ENCODE data around the gene LIN9.

LIN9 gene

DNA sequence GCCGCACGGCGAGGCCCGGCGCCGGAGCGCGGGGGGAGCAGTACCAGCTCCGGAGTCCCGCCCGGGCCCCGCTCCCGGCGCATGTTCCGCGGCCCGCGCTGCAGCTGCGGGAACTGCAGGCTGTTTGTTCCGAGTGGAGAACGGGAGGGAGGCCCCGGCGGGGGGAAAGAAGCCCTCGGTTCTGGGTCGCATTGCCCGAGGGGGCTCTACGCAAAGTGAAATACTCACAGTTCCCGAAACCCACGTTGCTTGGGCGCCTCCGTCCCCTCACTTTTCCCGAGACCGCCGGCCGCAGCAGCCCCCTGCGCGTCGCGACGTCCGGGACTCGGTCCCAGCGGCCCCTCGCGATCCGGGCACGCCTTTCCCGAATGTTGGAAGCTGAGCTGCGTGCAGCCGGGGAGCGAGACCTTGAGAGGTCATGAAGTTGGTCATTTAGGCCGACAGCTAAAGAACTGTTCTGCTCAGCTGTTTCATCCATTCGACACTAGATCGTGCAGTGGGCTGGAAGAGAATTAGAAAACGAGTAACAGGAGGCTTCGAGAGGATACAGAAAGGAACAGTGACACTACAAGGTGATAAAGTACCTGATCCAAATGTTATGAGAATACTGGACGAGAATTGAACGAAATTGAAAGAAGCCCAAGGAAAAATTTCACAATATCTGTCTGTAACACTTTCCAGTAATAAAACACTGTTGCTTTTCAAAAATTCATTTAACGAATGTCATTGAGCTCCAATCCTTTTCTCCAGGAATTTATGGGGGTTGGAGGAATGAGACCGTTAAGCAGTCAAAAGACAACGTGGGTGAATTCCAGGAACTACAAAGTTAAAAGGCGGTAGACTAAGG lies 657 bp upstream of the LIN9 start:
- peaks cover 19% of the 10 kb centered on the region for H3K4me1 ChIP-seq (ENCODE audit: insufficient read depth, low read length)
- peak overlapping the region; percentile 99 for H3K9ac ChIP-seq (ENCODE audit: low read depth, low read length)

DNA sequence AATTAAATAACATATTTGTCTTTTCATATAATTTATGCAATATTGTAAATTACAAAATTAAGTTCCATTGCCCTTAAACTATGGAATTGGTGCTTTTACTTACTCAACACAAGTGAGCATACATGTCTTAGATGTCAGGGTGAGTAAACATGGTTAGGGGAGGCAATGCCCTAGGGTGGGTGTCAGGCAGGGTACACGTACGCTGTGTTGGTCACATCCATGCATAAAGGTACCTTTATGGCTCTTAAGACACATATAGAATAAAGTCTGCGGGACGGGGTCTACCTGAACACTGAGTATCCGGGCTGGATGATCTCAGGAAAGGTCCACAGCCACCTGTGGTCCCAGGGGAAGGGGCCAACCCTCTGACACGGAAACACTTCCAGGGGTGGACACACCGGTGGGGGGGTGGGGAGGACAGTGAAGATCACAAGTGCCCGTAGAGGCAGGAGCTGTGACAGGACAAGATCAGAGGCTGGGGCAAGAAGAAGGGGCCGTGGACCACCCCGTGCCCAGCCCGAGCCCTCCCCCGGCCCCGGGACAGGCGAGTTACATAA lies 720 bp downstream of the LIN9 start:
- H3K36me3 ChIP-seq (ENCODE audit: insufficient read depth, low read length) = no peaks in the 10 kb centered on the region
- H3K4me1 ChIP-seq (ENCODE audit: insufficient read depth, low read length) = peaks cover 27% of the 10 kb centered on the region
- no peaks in the 10 kb centered on the region for H3K9me3 ChIP-seq (ENCODE audit: control insufficient read depth, insufficient read depth, low read length)
- peak overlapping the region; percentile 99 for H3K9ac ChIP-seq (ENCODE audit: low read depth, low read length)

More for the DNA sequence above, 657 bp upstream of the LIN9 start:
- no peaks in the 10 kb centered on the region for H3K9me3 ChIP-seq (ENCODE audit: control insufficient read depth, insufficient read depth, low read length)
- no peaks in the 10 kb centered on the region for H3K36me3 ChIP-seq (ENCODE audit: insufficient read depth, low read length)

DNA sequence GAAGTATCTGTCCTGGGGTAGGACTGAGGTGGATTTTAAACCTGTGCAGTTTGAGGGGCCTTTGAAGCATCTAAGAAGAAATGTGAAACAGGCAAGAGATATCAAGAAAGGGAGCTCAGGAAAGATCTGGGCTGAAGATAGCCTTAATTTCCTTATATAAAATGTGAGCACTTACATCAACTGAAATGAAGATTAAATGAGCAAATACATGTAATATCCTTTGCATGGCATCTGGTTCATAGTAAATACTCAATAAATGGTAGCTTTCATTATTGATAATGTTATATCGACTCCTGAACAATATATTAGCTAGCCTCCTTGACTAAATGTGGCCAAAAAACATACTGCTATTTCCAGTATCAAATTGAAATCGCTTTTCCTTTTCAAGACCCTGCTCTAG lies 2.5 kb downstream of the LIN9 start:
- H3K36me3 ChIP-seq (ENCODE audit: insufficient read depth, low read length) = no peaks in the 10 kb centered on the region
- H3K9me3 ChIP-seq (ENCODE audit: control insufficient read depth, insufficient read depth, low read length) = no peaks in the 10 kb centered on the region
- H3K4me1 ChIP-seq (ENCODE audit: insufficient read depth, low read length) = peaks cover 32% of the 10 kb centered on the region
- no peak overlapping the region for H3K9ac ChIP-seq (ENCODE audit: low read depth, low read length)

DNA sequence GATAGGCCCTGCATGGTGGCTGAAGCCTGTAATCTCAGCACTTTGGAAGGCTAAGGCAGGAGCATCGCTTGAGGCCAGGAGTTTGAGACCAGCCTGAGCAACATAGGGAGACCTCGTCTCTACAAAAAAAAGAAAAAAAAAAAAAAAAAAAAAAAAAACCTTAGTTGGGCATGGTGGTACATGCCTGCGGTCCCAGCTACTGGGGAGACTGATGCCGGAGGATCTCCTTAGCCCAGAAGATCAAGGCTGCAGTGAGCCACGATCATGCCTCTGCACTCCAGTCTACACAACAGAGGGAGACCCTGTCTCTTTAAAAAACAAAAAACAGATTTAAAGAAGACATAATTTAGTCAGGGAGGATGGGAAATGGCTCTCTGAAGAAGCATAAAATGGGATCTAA lies 3.8 kb downstream of the LIN9 start:
- H3K9ac ChIP-seq (ENCODE audit: low read depth, low read length) = no peak overlapping the region
- peaks cover 23% of the 10 kb centered on the region for H3K4me1 ChIP-seq (ENCODE audit: insufficient read depth, low read length)
- H3K36me3 ChIP-seq (ENCODE audit: insufficient read depth, low read length) = no peaks in the 10 kb centered on the region
- H3K9me3 ChIP-seq (ENCODE audit: control insufficient read depth, insufficient read depth, low read length) = no peaks in the 10 kb centered on the region

DNA sequence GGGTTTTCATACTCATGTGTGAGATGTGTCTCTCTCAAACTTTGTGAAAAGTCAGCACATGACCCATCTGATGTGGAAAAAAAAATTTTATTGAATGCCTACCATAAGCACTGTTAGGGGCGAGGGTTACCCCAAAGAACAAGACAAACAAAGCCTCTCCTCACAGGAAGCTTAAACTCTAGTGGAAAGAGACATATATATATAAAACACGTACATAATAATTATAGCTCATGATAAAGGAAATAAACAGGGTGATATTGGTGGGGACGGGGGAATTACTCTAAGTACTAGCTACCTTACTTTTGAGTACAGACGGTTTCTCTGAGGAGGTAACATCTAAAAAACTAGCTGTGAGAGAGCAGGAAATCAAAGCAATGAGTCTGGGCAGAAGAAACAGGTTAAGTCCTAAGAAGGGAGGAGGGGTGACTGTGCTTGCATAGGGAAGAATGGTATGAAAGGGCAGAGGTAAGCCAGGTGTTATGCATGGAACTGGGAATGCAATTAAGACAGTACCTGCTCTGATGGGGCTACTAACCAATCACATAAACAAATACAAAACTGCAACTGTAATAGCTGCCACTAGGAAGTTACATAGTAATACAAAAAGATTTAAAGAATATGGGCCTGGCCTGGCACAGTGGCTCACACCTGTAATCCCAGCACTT lies 4.5 kb downstream of the LIN9 start:
- Histone ChIP-seq H3K9ac (ENCODE audit: low read depth, low read length) (no peak overlapping the region), H3K36me3 (ENCODE audit: insufficient read depth, low read length) (no peaks in the 10 kb centered on the region), H3K9me3 (ENCODE audit: control insufficient read depth, insufficient read depth, low read length) (no peaks in the 10 kb centered on the region), H3K4me1 (ENCODE audit: insufficient read depth, low read length) (peaks cover 22% of the 10 kb centered on the region)

DNA sequence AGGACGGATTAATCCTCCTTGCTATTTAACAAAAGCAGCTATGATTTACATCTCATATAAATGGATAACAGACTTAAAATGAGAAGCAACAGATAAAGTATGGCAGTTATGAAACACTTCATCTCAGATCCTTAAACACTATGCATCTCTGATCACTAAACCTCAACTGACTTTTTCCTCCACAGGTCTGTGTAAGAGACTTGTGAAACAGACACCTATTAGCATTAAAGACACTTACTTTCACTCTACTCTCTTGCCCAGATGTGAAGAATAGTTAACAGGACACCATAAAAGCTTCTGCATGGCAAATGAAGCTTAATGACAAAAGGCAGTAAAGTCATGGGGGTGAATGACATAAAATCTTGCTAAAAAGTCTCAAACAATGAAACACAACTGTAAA lies 6.2 kb downstream of the LIN9 start:
- no peak overlapping the region for H3K9ac ChIP-seq (ENCODE audit: low read depth, low read length)
- H3K9me3 ChIP-seq (ENCODE audit: control insufficient read depth, insufficient read depth, low read length) = no peaks in the 10 kb centered on the region
- H3K36me3 ChIP-seq (ENCODE audit: insufficient read depth, low read length) = no peaks in the 10 kb centered on the region
- H3K4me1 ChIP-seq (ENCODE audit: insufficient read depth, low read length) = peaks cover 22% of the 10 kb centered on the region

DNA sequence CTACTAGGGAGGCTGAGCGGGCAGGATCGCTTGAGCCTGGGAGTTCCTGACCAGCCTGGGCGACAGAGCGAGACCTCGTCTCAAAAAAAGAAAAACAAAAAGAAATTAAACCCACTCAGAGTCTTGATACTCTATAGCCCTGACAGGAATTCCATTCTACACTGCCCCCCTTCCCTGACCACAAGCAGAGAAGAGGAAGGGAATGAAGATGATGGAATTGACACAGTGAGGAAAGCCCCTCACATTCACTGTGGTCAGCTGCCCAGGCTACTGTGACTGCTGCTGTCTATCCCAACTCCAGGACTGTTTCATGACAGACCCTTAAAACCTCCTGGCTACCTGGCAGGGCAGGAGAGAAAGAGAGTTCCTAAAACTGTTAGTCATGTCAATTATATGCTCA lies 12.1 kb downstream of the LIN9 start:
- H3K36me3 ChIP-seq (ENCODE audit: insufficient read depth, low read length) = peaks cover 5% of the 10 kb centered on the region; the same call in 1 of the 2 replicates
- no peaks in the 10 kb centered on the region for H3K9me3 ChIP-seq (ENCODE audit: control insufficient read depth, insufficient read depth, low read length)
- no peak overlapping the region for H3K9ac ChIP-seq (ENCODE audit: low read depth, low read length)
- no peaks in the 10 kb centered on the region for H3K4me1 ChIP-seq (ENCODE audit: insufficient read depth, low read length)

DNA sequence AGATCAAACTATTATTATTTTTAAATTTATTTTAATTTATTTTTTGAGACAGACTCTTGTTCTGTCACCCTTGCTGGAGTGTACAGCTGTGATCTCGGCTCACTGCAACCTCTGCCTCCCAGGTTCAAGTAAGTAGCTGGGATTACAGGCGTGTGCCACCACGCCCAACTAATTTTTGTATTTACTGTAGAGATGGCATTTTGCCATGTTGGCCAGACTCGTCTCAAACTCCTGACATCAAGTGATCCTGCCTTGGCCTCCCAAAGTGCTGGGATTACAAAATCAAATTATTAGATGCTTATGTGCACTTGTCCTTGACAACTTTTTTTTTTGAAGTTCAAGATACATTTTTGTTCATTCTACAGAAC lies 15.4 kb downstream of the LIN9 start:
- Histone ChIP-seq H3K9me3 (ENCODE audit: control insufficient read depth, insufficient read depth, low read length) (no peaks in the 10 kb centered on the region), H3K9ac (ENCODE audit: low read depth, low read length) (no peak overlapping the region), H3K36me3 (ENCODE audit: insufficient read depth, low read length) (peaks cover 5% of the 10 kb centered on the region; the same call in 1 of the 2 replicates), H3K4me1 (ENCODE audit: insufficient read depth, low read length) (no peaks in the 10 kb centered on the region)

DNA sequence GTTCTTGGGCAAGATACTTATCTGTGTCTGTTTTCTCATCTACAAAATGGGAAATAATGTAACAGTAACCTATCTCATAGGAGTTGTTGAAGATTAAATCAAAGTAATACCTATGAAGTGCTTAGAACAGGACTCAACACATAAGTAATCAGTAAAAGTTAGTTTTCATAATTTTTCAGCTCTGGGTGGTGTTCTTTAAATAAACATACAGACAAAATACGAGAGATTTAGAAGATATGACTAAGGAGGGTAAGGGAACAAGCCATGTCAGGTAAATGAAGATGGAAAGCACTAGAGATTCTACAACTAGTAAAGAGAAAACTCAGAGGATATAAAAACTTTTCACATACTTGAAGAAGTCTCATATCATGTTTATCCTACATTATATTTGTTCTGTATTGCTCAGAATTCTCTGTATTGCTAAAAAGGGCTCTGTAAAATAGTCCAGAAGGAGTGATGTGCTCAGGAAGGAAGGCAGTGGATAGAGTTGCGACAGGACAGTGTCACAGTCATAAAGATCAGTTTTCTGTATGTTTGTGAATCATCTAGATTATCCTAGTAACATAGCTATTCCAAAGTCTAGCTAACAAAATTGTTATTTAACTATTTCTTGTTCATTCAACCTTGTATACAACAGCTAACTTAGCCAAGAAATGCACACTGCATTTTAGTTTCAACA lies 16.0 kb downstream of the LIN9 start:
- no peak overlapping the region for H3K9ac ChIP-seq (ENCODE audit: low read depth, low read length)
- H3K9me3 ChIP-seq (ENCODE audit: control insufficient read depth, insufficient read depth, low read length) = no peaks in the 10 kb centered on the region
- peaks cover 5% of the 10 kb centered on the region; the same call in 1 of the 2 replicates for H3K36me3 ChIP-seq (ENCODE audit: insufficient read depth, low read length)
- no peaks in the 10 kb centered on the region for H3K4me1 ChIP-seq (ENCODE audit: insufficient read depth, low read length)

DNA sequence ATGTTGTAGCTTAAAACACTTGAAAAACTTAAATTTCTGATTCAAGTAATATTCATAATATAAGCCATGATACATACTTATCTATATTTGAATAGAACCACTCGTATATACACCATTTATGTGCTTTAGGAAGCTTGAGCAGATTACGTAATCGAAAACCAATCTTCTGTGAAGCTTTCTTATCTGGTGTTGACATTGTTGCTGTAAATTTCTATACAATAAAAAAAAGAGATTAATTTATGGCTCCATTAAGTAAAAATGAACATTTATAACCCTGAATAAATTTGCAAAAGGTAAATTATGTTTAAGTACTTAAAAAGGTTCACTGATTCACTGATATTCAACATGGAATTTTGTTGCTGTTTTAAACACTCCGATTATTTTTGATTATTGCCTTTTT lies 21.4 kb downstream of the LIN9 start:
- no peaks in the 10 kb centered on the region; the same call in 1 of the 2 replicates for H3K36me3 ChIP-seq (ENCODE audit: insufficient read depth, low read length)
- no peaks in the 10 kb centered on the region for H3K4me1 ChIP-seq (ENCODE audit: insufficient read depth, low read length)
- no peak overlapping the region for H3K9ac ChIP-seq (ENCODE audit: low read depth, low read length)
- H3K9me3 ChIP-seq (ENCODE audit: control insufficient read depth, insufficient read depth, low read length) = no peaks in the 10 kb centered on the region

DNA sequence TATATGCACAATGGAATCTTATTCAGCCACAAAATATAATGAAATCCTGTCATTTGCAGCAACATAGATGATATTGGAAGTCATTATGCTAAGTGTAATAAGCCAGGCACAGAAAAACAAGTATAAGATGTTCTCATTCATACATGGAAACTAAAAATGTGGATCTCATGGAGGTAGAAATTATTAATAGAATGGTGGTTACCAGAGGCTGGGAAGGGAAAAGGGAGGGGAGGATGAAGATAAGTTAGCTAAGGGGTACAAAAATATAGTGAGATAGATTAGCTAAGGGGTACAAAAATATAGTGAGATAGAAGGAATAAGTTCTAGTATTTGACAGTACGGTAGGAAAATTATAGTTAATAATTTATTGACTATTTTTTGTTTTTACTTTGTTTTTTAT lies 27.9 kb downstream of the LIN9 start:
- H3K36me3 ChIP-seq (ENCODE audit: insufficient read depth, low read length) = no peaks in the 10 kb centered on the region
- no peaks in the 10 kb centered on the region for H3K4me1 ChIP-seq (ENCODE audit: insufficient read depth, low read length)
- no peaks in the 10 kb centered on the region for H3K9me3 ChIP-seq (ENCODE audit: control insufficient read depth, insufficient read depth, low read length)
- H3K9ac ChIP-seq (ENCODE audit: low read depth, low read length) = no peak overlapping the region

DNA sequence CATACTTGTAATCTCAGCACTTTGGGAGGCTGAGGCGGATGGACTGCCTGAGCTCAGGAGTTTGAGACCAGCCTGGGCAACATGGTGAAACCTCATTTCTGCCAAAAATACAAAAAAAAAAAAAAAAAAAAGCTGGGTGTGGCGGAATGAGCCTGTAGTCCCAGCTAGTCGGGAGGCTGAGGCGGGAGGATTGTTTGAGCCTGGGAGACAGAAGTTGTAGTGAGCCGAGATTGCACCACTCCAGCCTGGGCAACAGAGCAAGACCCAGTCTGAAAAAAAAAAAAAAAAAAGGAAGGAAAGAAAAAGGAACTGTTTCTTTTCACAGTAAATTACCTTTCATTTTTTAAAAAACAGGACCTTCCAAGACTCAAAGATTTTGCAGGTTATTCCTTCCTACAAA lies 29.5 kb downstream of the LIN9 start:
- H3K9ac ChIP-seq (ENCODE audit: low read depth, low read length) = no peak overlapping the region
- H3K36me3 ChIP-seq (ENCODE audit: insufficient read depth, low read length) = peaks cover 5% of the 10 kb centered on the region; the same call in 1 of the 2 replicates
- H3K9me3 ChIP-seq (ENCODE audit: control insufficient read depth, insufficient read depth, low read length) = no peaks in the 10 kb centered on the region
- H3K4me1 ChIP-seq (ENCODE audit: insufficient read depth, low read length) = no peaks in the 10 kb centered on the region

DNA sequence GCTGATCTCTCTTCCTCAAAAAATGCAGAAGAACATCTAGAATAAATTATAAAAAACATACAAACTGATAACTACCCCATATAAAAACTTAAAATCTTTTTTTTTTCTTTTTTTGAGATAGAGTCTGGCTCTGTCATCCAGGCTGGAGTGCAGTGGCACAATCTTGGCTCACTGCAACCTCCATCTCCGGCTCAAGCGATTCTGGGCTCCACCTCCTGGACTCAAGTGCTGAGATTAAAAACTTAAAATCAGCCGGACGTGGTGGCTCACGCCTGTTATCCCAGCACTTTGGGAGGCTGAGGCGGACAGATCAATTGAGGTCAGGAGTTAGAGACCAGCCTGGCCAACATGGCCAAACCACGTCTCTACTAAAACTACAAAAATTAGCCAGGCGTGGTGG lies 31.1 kb downstream of the LIN9 start:
- Histone ChIP-seq H3K4me1 (ENCODE audit: insufficient read depth, low read length) (no peaks in the 10 kb centered on the region), H3K9ac (ENCODE audit: low read depth, low read length) (no peak overlapping the region), H3K36me3 (ENCODE audit: insufficient read depth, low read length) (peaks cover 5% of the 10 kb centered on the region; the same call in 1 of the 2 replicates), H3K9me3 (ENCODE audit: control insufficient read depth, insufficient read depth, low read length) (no peaks in the 10 kb centered on the region)

DNA sequence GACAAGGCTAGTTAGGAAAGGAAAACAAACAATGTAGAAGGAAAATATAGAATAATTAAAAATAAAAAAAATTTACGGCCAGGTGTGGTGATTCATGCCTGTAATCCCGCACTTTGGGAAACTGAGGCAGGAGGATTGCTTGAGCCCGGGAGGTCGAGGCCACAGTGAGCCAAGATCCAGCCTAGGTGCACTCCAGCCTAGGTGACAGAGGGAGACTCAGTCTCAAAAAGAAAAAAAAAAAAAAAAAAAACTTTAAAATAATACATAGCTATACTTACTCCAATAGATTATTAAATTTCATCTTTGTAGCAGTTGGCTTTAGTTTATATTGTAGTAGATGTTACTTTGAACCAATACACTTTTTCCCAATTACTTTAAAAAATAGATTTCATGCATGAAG lies 32.0 kb downstream of the LIN9 start:
- no peaks in the 10 kb centered on the region for H3K9me3 ChIP-seq (ENCODE audit: control insufficient read depth, insufficient read depth, low read length)
- peaks cover 5% of the 10 kb centered on the region; the same call in 1 of the 2 replicates for H3K36me3 ChIP-seq (ENCODE audit: insufficient read depth, low read length)
- no peak overlapping the region for H3K9ac ChIP-seq (ENCODE audit: low read depth, low read length)
- H3K4me1 ChIP-seq (ENCODE audit: insufficient read depth, low read length) = no peaks in the 10 kb centered on the region
